Stomach (tissue), 9 donors: ENCODE results near the gene RIN3. TPM values are rescaled to one million over a fixed set of nuclear protein-coding genes. Genes with fewer than 3 reads are reported as not detected.
"Not testable (repeated sequence)": the region's sequence is repeated elsewhere in the genome, so short reads cannot be mapped to it uniquely, and the experiment has no call there.

Source experiments
- DNase-seq, 2 donors: peaks; one replicate each; pipeline versions ENCODE4 v3.0.0 to v3.0.0-alpha.2; 2013 to 2019
- H3K27ac ChIP-seq, 5 donors: fragments of 200-600 bp in 4 of 5; sonication (generic) in 4 of 5; one replicate each; pipeline ENCODE4 v1.5.1; 2013 to 2019; ENCODE audit warnings: mild to moderate bottlenecking in 1 of 5, moderate library complexity in 1 of 5
- H3K27me3 ChIP-seq, 3 donors: fragments of 200-600 bp; sonication (generic); one replicate each; pipeline ENCODE4 v1.5.1; 2017 to 2019; ENCODE audit warnings: mixed run types in 1 of 3
- H3K36me3 ChIP-seq, 4 donors: fragments of 200-600 bp; sonication (generic); 1 replicate in 3 of 4; 2 replicates in 1 of 4; pipeline ENCODE4 v1.5.1; 2016 to 2019
- H3K4me1 ChIP-seq, 4 donors: fragments of 200-600 bp; sonication (generic); one replicate each; pipeline ENCODE4 v1.5.1; 2016 to 2019
- H3K4me3 ChIP-seq, 4 donors: fragments of 200-600 bp; sonication (generic) in 3 of 4; one replicate each; pipeline ENCODE4 v1.5.1; 2016 to 2019; ENCODE audit warnings: mild to moderate bottlenecking in 1 of 4
- H3K9me3 ChIP-seq, 4 donors: fragments of 200-600 bp; sonication (generic); one replicate each; pipeline ENCODE4 v1.5.1; 2016 to 2019
- CTCF ChIP-seq, 7 experiments: fragments of 450-650 bp in 4 of 7; fragments of 200-600 bp in 3 of 7; sonication (generic) in 3 of 7; IDR thresholded peaks; one replicate each; pipeline ENCODE4 v1.5.1; 2016 to 2019; ENCODE audit warnings: antibody characterized with exemption in 7 of 7, control low read depth in 2 of 7, mild to moderate bottlenecking in 1 of 7
- EP300 ChIP-seq: sonication (generic); formaldehyde crosslinking; IDR thresholded peaks from one replicate; pipeline ENCODE4 v1.6.1; 2017; ENCODE audit warnings: antibody characterized with exemption
- POLR2A ChIP-seq, 4 donors: fragments of 450-650 bp; IDR thresholded peaks; one replicate each; pipeline ENCODE4 v1.6.1; 2016; ENCODE audit warnings: antibody characterized with exemption in 4 of 4, control low read depth in 2 of 4, mild to moderate bottlenecking in 1 of 4, moderate library complexity in 1 of 4
- POLR2AphosphoS5 ChIP-seq, 3 donors: sonication (generic); formaldehyde crosslinking; IDR thresholded peaks; one replicate each; pipeline ENCODE4 v1.6.1; 2016; ENCODE audit warnings: antibody characterized with exemption in 3 of 3
- WGBS, 5 donors: extraction: QIAGEN DNeasy Blood & Tissue Kit in 3 of 5; methylation state at CpG; one replicate each; pipeline versions ENCODE4 v1.1.5 to v1.1.7; 2013 to 2018; 5-methylcytosine and 5-hydroxymethylcytosine counted together
- intact Hi-C: fragments of 100-400 bp; cut with DNase I; formaldehyde crosslinking; loops from one replicate; pipeline ENCODE4 v1.15.1; 2023; ENCODE audit warnings: low total_unique reads
- polyA plus RNA-seq, 3 donors: library from polyadenylated mRNA; stranded (reverse); fragments of 200-250 nt; gene quantifications; one replicate each; pipeline ENCODE4 v1.2.3, GENCODE V29; 2013
- total RNA-seq, 5 donors: library from RNA; depleted of rRNA; stranded (reverse); fragments of >200 nt; gene quantifications; one replicate each; pipeline versions ENCODE4 v1.1.0 to v1.2.3, GENCODE V29; 2014 to 2016
- donor health status: healthy with polysubstance abuse.
- donor health status: Bipolar disorder and iron deficiency.
- donor health status: healthy.

RIN3 gene
- total and polyA plus RNA-seq, 8 donors, result 5.0 to 47.8 (median 8.0) TPM

DNA sequence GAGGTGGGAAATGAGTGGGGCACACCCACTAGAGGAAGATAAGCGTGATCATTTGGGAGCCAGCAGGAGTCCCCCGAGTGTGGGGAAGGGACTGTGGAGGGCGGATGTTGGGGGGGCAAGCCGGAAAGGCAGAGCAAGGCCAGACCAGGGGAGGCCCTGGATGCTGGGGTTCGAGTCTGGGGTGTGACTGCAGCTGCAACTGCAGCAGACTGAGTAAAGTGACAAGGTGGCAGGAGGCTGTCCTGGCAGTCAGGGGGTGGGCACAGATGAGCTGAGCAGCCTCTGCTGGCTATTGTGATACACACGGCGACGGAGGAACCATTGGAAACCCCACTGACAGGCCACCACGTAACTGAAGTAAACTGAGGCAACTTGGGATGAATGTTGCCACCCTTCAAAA lies 124.7 kb downstream of the RIN3 start:
- H3K36me3 ChIP-seq, result peaks cover 0 to 18% (median 10%) of the 10 kb centered on the region in 4 donors
- intact Hi-C loops, result no loop called here
- no peak for TF ChIP-seq POLR2AphosphoS5 (IDR thresholded peaks at IDR 0.05)
- TF ChIP-seq EP300, result no peak
- TF ChIP-seq POLR2A (IDR thresholded peaks at IDR 0.05), result no peak
- H3K27me3 ChIP-seq, result no peaks in the 10 kb centered on the region
- no peak overlapping the region for H3K4me3 ChIP-seq
- peaks cover 0 to 21% (median under 1%) of the 10 kb centered on the region in 4 donors for H3K4me1 ChIP-seq
- no peak for DNase-seq
- no peaks in the 10 kb centered on the region for H3K9me3 ChIP-seq
- peak overlapping the region in 1 of 5 donors; percentile 66 for H3K27ac ChIP-seq
- 81 to 89% (median 83%) methylated on average over 8 to 9 of the region's 9 CpGs for WGBS, 5 donors

DNA sequence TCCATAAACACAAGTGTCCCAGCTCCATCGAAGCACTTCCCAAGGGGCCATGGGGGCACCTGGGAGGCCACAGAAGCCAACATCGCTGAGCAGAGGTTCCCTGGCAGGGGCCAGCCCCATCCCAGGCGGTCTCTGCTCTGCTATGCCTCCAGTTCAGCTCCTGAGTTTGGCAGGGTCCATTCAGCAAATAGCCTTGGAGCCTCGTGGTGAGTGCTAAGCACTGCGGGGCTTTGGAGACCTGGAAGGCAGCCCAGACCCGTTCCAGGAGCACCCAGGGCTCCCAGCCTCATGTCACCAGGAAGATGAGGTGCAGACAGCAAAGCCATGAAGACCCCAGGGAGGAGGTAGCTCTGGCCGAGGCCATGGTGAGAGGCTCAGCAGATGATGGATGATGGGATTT lies 125.3 kb downstream of the RIN3 start:
- Histone ChIP-seq H3K27ac (peak overlapping the region in 2 of 5 donors; percentile 53 to 66), H3K9me3 (no peaks in the 10 kb centered on the region), H3K4me3 (no peak overlapping the region), H3K36me3 (peaks cover 0 to 22% (median 10%) of the 10 kb centered on the region in 4 donors), H3K27me3 (no peaks in the 10 kb centered on the region), H3K4me1 (peaks cover 0 to 16% (median 0%) of the 10 kb centered on the region in 4 donors)
- no peak for TF ChIP-seq POLR2A (IDR thresholded peaks at IDR 0.05)
- TF ChIP-seq POLR2AphosphoS5 (IDR thresholded peaks at IDR 0.05), result no peak
- no peak for TF ChIP-seq EP300
- no peak for TF ChIP-seq CTCF (IDR thresholded peaks at IDR 0.05)
- WGBS, 5 donors, result 34 to 70% (median 55%) methylated on average over 4 to 7 of the region's 7 CpGs
- no peak for DNase-seq
- intact Hi-C loops, result no loop called here

GRCh38 chr14:92639472-92640117 lies 126.0 kb downstream of the RIN3 start:
- H3K27ac ChIP-seq, result peak overlapping the region in 2 of 5 donors; percentile 53 to 66
- DNase-seq, H3K4me3 ChIP-seq, H3K9me3 ChIP-seq, H3K27me3 ChIP-seq, intact Hi-C loops: not testable (repeated sequence)
- WGBS, 5 donors, result 86 to 94% (median 92%) methylated on average over 12 to 23 of the region's 23 CpGs
- peaks cover 0 to 28% (median 12%) of the 10 kb centered on the region in 4 donors for H3K36me3 ChIP-seq
- peaks cover 0 to 16% (median 2%) of the 10 kb centered on the region in 4 donors for H3K4me1 ChIP-seq

DNA sequence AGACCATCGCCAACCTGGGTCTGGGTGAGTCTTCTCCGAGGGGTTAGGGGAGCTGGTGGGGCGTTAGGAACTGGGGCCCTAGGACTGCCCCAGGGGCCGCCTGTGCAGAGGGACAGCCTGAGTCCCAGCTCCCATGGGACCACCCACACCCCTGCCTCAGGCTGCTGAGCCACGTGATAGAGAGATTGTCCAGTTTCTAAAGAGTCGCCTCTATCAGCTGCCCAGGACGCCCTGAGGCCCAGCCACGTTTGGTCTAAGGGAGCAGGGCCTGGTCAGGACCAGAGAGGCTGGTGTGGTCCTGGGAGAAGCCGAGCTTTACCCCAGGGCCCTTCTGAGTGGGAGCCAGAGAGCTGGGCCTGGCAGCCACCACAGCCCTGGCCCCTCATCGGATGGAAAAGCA lies 127.7 kb downstream of the RIN3 start:
- 68 to 94% (median 91%) methylated on average over 2 to 10 of the region's 10 CpGs for WGBS, 5 donors
- Histone ChIP-seq H3K27me3 (no peaks in the 10 kb centered on the region), H3K4me1 (peaks cover 0 to 19% (median 9%) of the 10 kb centered on the region in 4 donors)

More for the DNA sequence above, 127.7 kb downstream of the RIN3 start:
- peak overlapping the region in 1 of 5 donors; percentile 40 for H3K27ac ChIP-seq
- TF ChIP-seq EP300, result no peak
- TF ChIP-seq CTCF (IDR thresholded peaks at IDR 0.05), result no peak
- no peak for TF ChIP-seq POLR2AphosphoS5 (IDR thresholded peaks at IDR 0.05)
- peaks cover 0 to 33% (median 14%) of the 10 kb centered on the region in 4 donors for H3K36me3 ChIP-seq
- intact Hi-C loops, result no loop called here
- H3K9me3 ChIP-seq, result peaks cover 0 to 9% (median 4%) of the 10 kb centered on the region in 4 donors
- DNase-seq, result no peak
- H3K4me3 ChIP-seq, result no peak overlapping the region
